Measurements from ENCODE around the gene TENM3.

DNA sequence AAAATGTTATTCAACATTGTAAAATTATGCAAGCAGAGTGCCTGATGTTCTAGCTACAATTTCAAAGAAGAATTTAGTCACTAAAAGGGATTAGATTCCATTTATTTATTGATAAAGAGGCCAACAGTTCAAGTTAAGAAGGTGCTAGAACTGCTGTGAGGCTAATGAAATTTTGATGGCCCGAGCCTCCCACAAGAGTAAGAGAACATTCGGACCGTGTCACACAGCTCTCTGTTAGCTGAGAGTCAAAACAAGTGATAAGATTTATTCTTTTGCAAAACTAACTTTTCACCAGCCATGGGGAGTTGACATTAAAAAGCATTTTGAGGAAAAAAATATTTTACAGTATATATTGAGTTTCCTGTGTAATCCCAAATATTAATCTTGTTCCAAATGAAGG, 106.8 kb downstream of the TENM3 start:
- TF ChIP-seq JUN (IDR thresholded peaks at IDR 0.05; ENCODE audit: borderline replicate concordance, insufficient read depth, insufficient read length, low read depth) (no peak), POLR2AphosphoS5 (IDR thresholded peaks at IDR 0.05; ENCODE audit: insufficient read depth, low read depth, low read length) (no peak), POLR2A (IDR thresholded peaks at IDR 0.05; ENCODE audit: low read depth, low read length) (no peak), EZH2 (IDR thresholded peaks at IDR 0.05; ENCODE audit: borderline replicate concordance, low read depth, low read length, severe bottlenecking) (no peak), MYC (IDR thresholded peaks at IDR 0.05; ENCODE audit: low read depth, low read length) (no peak)
- TF ChIP-seq, protein P1, sequence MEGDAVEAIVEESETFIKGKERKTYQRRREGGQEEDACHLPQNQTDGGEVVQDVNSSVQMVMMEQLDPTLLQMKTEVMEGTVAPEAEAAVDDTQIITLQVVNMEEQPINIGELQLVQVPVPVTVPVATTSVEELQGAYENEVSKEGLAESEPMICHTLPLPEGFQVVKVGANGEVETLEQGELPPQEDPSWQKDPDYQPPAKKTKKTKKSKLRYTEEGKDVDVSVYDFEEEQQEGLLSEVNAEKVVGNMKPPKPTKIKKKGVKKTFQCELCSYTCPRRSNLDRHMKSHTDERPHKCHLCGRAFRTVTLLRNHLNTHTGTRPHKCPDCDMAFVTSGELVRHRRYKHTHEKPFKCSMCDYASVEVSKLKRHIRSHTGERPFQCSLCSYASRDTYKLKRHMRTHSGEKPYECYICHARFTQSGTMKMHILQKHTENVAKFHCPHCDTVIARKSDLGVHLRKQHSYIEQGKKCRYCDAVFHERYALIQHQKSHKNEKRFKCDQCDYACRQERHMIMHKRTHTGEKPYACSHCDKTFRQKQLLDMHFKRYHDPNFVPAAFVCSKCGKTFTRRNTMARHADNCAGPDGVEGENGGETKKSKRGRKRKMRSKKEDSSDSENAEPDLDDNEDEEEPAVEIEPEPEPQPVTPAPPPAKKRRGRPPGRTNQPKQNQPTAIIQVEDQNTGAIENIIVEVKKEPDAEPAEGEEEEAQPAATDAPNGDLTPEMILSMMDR (IDR thresholded peaks at IDR 0.05; ENCODE audit: extremely low read depth in 1 of 2, insufficient read depth in 1 of 2, low read depth in 1 of 2, low read length in 2 of 2) = no peak
- TF ChIP-seq, protein P2, sequence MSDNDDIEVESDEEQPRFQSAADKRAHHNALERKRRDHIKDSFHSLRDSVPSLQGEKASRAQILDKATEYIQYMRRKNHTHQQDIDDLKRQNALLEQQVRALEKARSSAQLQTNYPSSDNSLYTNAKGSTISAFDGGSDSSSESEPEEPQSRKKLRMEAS (IDR thresholded peaks at IDR 0.05; ENCODE audit: insufficient read depth, insufficient read length) = no peak
